NCI-H1092 (cell line): ENCODE measurements around the gene CCDC33.

Experiments used
- DNase-seq: peaks from one replicate; lab custom pipeline; 2025; lab: John Stamatoyannopoulos, UW

Gene CCDC33

GRCh38 chr15:74208901-74209559 is 27.1 kb upstream of the CCDC33 start:
- no peak for DNase-seq

- DNase-seq, result no peak
These were observed 26.6 kb upstream of the CCDC33 start for GRCh38 chr15:74209560-74209958.

DNA sequence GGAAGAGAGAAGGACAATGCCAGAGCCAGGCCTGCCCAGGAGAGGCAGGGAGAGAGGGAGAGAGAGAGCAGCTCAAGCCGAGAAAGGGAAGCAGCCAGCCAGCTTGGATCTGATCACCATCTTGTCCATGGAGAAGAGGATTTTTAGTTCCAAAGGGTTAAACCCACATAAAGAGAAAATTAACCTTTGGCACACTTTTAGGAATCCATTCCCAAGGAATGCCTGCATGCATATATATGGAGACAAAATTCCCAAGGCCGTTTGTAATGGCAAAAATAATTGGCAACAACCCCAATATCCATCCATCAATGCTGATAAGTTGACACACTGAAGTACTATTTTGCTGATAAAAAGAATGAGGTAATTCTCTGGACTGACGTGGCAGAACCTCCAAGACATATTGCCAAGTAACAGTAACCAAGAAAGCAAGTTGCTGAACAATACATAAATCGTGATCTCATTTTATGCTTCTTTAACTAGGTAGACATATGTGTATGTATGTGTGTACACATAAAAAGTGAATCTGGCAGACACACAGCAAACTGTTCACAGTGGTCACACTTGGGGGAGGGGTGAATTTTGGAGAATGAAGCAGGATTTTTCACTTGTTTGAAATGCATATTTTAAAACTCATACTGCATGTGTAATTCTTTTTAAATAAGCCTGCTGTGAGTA is 26.0 kb upstream of the CCDC33 start:
- no peak for DNase-seq

GRCh38 chr15:74210729-74211128 is 25.4 kb upstream of the CCDC33 start:
- no peak for DNase-seq

GRCh38 chr15:74211656-74212055 is 24.5 kb upstream of the CCDC33 start:
- DNase-seq, result no peak

DNA sequence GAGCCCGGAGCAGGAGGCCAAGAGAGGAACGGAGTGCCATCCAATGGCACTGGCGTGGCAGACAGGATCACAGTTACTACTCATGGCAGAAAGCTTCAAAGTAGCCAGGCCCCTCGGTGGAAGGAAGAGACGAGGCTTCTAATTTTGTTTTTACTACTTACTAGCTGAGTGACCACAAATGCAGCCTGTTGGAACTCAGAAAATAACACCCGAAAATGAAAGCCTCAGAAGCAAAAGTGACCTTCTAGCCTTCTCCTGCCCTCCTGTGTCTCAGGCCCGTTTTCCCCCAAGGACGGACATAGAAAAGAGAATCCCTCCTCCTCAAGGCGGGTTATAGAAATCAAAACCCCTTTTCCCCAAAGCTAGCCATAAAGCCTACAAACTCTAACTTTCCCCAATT is 23.6 kb upstream of the CCDC33 start:
- DNase-seq, result no peak

DNA sequence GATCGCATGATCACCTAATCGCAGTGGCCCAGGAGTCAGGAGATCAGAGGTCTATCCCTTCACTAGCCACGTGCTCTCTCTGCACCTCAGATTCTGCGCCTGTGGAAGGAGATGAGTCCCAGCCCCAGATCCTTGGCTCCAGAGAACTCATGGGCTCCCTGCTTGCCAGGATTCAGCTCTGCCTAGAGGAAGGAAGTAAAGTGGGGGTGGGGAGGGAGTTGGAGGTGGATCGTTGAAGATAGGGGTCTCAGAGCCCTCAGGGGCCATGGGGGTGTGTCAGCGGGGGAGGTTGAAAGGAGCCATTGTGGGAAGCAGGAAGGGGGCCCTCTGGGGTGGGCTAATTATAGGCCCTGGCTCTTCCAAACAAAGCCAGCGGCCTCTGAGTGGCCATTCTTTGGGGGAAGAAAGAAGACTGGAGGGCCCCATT is 22.3 kb upstream of the CCDC33 start:
- no peak for DNase-seq

GRCh38 chr15:74214324-74215021 is 21.7 kb upstream of the CCDC33 start:
- no peak for DNase-seq

DNA sequence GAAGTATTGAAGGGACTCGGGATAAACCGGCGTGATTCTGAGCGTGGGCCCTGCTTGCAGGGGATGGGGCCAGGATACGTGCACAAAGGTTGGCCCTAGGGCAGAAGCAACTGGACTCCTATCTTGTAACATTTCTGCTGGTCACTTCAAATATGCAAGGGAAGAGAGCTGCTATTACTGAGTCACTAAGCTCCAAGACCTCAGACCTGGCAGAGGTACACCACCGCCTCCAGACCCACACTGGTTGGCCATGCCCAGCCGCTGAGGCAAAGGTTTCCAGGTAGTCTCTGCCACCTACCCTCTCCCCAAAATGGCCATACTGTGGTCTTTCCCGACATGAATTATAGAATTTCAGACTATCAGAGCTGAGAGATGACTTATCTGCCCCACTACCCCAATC is 20.2 kb upstream of the CCDC33 start:
- no peak for DNase-seq

DNA sequence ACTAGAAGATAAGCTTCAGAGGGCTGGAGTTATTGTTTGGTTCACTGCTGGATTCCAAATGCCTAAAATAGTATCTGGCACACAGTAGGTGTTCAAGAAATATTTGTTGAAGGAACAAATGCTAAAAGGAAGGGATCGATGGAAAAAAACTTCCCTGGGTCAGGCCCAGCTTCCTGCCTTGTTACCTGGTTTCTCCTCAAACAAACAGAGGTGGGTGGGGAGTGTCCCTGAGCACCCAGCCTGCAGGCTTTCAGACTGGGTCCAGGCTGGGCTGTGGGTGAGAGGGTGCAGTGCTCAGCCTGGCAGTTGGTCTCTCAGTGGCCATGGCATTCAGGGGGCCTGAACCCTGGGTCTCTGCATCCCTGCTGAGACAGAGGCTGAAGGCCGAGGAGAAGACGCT is 19.2 kb upstream of the CCDC33 start:
- DNase-seq, result no peak

GRCh38 chr15:74217907-74218885 is 17.9 kb upstream of the CCDC33 start:
- DNase-seq, result no peak

DNA sequence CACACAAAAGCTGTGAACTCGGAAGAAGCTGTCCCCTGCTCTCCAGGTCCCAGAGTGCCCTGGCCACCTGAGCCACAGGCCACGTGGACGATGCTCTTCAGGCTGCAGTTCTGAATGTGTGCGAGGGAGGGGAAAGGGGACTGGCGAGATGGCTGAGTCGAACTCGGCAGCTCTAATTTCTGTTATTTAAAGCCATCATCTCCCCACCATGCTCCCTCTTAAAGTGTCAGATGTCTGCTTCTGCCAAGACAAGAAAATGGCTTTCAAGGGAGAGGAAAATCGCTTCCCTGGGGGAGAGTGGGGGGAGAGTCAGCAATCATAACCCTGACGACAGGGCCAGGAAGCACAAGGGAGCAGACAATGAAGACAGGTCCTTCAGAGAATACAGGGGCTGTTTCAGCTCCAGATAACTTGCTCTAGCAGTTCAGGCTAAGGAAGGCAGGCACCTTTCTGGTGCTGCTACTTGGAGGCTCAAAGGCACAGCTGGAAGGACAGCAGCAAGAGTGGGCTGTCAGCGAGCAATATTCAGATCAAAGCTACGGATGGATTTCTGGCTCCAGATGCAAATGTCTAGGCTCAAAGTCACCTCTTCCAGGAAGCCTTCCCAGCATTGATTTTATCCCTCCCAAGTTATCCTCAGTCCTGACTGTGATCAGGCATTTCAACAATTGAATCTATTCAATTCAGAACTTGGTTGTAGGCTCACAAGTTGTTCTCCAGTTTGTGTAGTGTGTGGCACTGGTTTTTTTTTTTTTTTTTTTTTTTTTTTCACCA is 15.5 kb upstream of the CCDC33 start:
- DNase-seq, result no peak

DNA sequence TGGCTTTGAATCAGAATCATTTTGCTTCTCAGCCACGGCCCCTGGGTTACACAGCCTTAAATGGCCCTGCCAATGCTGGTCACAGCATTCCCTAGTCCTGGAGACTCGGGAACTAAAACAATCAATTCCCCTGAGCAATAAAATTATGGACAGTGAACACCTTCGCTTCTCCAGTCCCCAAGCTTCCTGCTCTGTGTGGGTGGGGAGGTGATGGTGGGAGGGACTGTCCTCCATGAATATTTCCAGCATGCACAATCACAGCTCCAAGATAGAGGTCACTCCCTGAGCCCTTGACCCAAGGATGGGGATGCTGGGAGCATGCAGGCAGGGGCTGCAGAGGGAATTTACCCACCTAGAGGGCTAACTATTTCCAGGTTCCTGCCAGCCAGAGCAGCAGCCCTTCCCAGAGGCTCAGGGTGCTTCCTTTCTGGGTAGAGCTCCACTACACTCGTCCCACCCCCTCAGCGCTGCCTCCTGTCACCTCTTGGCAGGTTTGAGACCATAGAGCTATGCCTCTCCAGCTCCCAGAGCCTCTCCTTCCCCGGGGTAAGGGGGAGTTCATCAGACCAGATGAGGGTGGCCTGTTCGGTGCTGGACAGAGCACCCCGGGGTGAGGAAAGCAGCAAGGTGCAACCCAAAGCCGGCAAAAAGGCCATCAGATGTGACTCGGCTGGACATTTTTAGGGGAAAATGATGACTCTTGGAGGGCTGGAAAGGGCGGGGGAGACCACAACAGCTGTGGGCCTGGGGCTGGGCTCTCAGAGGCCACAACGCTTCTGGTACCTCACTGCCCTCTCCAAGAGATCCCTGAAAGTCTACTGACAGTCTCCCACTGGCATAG is 14.5 kb upstream of the CCDC33 start:
- DNase-seq, result no peak

- peak; percentile 54 for DNase-seq
These were observed 13.6 kb upstream of the CCDC33 start for GRCh38 chr15:74222240-74223119.

GRCh38 chr15:74225928-74226327 is 10.2 kb upstream of the CCDC33 start:
- no peak for DNase-seq

DNA sequence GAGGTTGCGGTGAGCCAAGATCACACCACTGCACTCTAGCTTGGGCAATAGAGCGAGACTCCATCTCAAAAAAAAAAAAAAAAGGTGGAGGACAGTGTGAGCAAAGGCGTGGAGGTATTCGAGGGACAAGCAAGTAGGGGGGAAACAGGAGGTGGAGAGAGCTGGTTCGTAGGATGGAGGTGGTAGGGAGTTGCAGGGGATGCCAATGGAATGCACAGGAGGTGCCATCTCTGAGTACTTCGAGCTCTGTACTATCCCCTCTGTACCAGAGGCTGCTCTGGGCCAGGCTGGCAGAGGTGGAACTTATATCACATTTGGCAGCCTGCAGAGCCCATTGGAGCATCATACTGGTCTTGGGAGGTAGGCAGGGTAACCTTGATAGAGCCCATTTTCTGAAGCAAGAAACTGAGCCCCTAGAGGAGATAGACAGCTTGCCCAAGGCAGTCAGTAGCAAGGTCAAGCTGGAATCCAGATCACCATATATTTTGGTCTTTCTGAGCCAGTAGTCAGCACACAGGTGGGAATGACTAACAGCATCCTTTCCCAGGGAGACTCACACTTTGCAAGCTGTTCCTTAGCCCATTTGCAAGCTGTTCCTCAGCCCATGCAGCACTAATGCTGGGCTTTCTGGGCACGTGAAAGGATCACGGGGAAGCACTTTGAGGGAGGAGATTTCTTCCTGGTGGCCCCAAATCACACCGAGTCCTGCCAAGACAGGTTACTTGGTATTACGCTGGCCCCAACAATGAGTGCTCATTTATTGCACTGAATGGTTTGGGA is 9.2 kb upstream of the CCDC33 start:
- DNase-seq, result no peak

DNA sequence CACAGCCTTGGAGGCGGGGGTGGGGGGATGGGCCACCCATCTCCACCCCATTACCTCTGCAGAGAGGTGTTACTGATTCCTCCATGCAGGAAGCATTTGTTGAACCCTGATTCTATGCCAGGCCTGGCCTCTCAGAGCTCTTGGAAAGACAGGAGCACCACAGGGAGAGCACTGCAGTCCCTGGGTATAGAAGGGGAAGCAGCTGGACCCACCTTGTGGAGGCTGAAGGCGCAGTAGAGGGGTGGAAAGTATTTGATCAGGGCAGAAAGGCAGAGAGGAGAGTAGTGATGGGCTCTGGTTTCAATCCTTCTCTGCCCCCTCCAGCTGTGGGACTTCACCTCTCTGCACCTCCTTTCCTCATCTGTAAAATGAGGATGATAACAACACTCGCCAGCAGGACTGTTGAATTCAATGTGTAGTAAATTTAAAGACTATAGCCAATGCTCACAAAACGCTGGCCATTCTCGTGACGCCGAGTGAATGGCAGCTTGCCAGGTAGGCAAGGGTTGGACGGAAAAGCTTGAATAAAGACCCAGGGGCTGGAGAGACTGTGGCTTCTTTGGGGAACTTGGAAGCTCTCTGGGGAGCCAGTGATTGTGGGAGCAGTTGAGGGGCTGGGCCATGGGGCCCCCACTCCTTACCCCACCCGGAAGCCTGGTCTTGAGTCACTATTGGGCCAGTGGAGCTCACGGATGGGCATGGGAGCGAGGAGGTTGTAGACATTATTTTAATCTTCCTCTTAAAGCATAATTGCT is 8.0 kb upstream of the CCDC33 start:
- peak; percentile 73 for DNase-seq

- DNase-seq, result peak; percentile 50
These were observed 7.4 kb upstream of the CCDC33 start for GRCh38 chr15:74228723-74229081.
